Hepatocyte (in vitro differentiated cells): ENCODE measurements around the gene MAB21L3. TPM values are rescaled to one million over a fixed set of nuclear protein-coding genes. Genes with fewer than 3 reads are reported as not detected.

ENCODE experiments used
- DNase-seq: peaks from one replicate; pipeline ENCODE4 v3.0.0-alpha.2; 2016; ENCODE audit warnings: low spot score
- H2AFZ ChIP-seq: fragments of 200-600 bp; sonication (generic); 2 replicates; pipeline ENCODE4 v1.6.0; 2016; ENCODE audit warnings: antibody characterized with exemption, mild to moderate bottlenecking
- H3K27ac ChIP-seq: fragments of 200-600 bp; sonication (generic); 2 replicates; pipeline ENCODE4 v1.5.1; 2016; ENCODE audit warnings: mild to moderate bottlenecking
- H3K27me3 ChIP-seq: fragments of 200-600 bp; sonication (generic); 2 replicates; pipeline ENCODE4 v1.6.1; 2016
- H3K36me3 ChIP-seq: fragments of 200-600 bp; sonication (generic); replicated peaks from 2 replicates; pipeline ENCODE4 v1.5.1; 2016; ENCODE audit warnings: low read depth; ENCODE audit not compliant: insufficient read depth
- H3K4me1 ChIP-seq: fragments of 200-600 bp; sonication (generic); 2 replicates; pipeline ENCODE4 v1.5.1; 2016; ENCODE audit warnings: mild to moderate bottlenecking, moderate library complexity; ENCODE audit not compliant: insufficient read depth
- H3K4me2 ChIP-seq: fragments of 200-600 bp; sonication (generic); 2 replicates; pipeline ENCODE4 v1.6.0; 2016
- H3K4me3 ChIP-seq: fragments of 200-600 bp; sonication (generic); 2 replicates; pipeline ENCODE4 v1.5.1; 2016; ENCODE audit warnings: mild to moderate bottlenecking
- H3K79me2 ChIP-seq: fragments of 200-600 bp; sonication (generic); 2 replicates; pipeline ENCODE4 v1.6.0; 2017; ENCODE audit warnings: mild to moderate bottlenecking
- H3K9me2 ChIP-seq: fragments of 200-600 bp; sonication (generic); replicated peaks from 2 replicates; pipeline ENCODE4 v1.6.0; 2017; ENCODE audit warnings: mild to moderate bottlenecking; ENCODE audit not compliant: insufficient read depth
- H3K9me3 ChIP-seq: fragments of 200-600 bp; sonication (generic); 2 replicates; pipeline ENCODE4 v1.5.1; 2016; ENCODE audit warnings: low read depth, mild to moderate bottlenecking
- H4K20me1 ChIP-seq: fragments of 200-600 bp; sonication (generic); 2 replicates; pipeline ENCODE4 v1.6.0; 2016; ENCODE audit warnings: mild to moderate bottlenecking; ENCODE audit not compliant: insufficient read depth, poor library complexity, severe bottlenecking
- EZH2 ChIP-seq: fragments of 200-600 bp; sonication (generic); IDR thresholded peaks from 2 replicates; pipeline ENCODE4 v1.6.1; 2016; ENCODE audit warnings: antibody characterized with exemption, mild to moderate bottlenecking, borderline replicate concordance
- EZH2phosphoT487 ChIP-seq: fragments of 200-600 bp; sonication (generic); IDR thresholded peaks from one replicate; pipeline ENCODE4 v1.6.1; 2018; ENCODE audit warnings: antibody characterized with exemption, mild to moderate bottlenecking, low read depth, moderate library complexity; ENCODE audit not compliant: unreplicated experiment, severe bottlenecking
- WGBS: methylation state at CpG from one replicate; pipeline ENCODE4 v1.1.6; 2016; ENCODE audit warnings: low lambda C conversion rate; ENCODE audit errors: missing lambda C conversion rate; 5-methylcytosine and 5-hydroxymethylcytosine counted together
- polyA plus RNA-seq: library from polyadenylated mRNA; unstranded; fragments of >200 nt; fragmentation: Nextera tagmentation; extraction: Ambion mirVana; gene quantifications from 2 replicates; pipeline ENCODE4 v1.2.1, GENCODE V29; 2016
- total RNA-seq: library from RNA; depleted of rRNA; stranded (reverse); fragments of >200 nt; gene quantifications from 2 replicates; pipeline ENCODE4 v1.2.3, GENCODE V29; 2014
- TF ChIP-seq, protein P1 (sequence below): fragments of 200-600 bp; sonication (generic); IDR thresholded peaks from 2 replicates; pipeline ENCODE4 v1.5.1; 2016; ENCODE audit warnings: antibody characterized with exemption, mild to moderate bottlenecking; ENCODE audit not compliant: poor library complexity

The MAB21L3 gene
- total and polyA plus RNA-seq, 2 experiments from 2014 or later = 0.47 to 0.74 TPM

DNA sequence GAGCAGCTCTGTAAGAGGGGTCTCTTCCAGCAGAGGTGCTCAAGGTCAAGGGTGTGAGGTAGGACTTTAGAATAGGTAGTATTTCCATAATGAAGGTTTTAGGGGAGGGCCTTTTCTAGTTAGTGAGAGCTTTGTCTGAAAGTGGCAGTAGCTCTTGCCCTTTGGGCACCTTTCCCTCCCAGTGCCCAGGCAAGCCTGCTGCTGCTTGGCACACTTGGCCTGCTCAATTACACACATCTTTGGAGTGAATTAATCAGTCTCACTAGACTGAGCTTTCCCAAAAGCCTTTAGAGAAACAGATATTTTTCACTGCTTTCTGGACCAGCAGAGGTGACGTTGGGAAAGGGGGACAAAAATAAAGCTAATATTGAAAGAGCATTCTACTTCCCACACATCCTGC lies 48.0 kb downstream of the MAB21L3 start:
- Histone ChIP-seq H3K27me3 (no peaks in the 10 kb centered on the region), H3K4me1 (peaks cover under 1% of the 10 kb centered on the region), H3K36me3 (no peaks in the 10 kb centered on the region), H3K4me3 (no peak overlapping the region), H2AFZ (no peak overlapping the region), H3K79me2 (no peaks in the 10 kb centered on the region), H3K9me3 (no peaks in the 10 kb centered on the region), H3K27ac (no peak overlapping the region), H3K9me2 (no peaks in the 10 kb centered on the region), H3K4me2 (no peak overlapping the region), H4K20me1 (no peaks in the 10 kb centered on the region)
- no peak for DNase-seq
- WGBS = 93% methylated on average over 1 of the region's 1 CpG
- TF ChIP-seq EZH2phosphoT487 = no peak
- no peak for TF ChIP-seq EZH2
- TF ChIP-seq, protein P1, sequence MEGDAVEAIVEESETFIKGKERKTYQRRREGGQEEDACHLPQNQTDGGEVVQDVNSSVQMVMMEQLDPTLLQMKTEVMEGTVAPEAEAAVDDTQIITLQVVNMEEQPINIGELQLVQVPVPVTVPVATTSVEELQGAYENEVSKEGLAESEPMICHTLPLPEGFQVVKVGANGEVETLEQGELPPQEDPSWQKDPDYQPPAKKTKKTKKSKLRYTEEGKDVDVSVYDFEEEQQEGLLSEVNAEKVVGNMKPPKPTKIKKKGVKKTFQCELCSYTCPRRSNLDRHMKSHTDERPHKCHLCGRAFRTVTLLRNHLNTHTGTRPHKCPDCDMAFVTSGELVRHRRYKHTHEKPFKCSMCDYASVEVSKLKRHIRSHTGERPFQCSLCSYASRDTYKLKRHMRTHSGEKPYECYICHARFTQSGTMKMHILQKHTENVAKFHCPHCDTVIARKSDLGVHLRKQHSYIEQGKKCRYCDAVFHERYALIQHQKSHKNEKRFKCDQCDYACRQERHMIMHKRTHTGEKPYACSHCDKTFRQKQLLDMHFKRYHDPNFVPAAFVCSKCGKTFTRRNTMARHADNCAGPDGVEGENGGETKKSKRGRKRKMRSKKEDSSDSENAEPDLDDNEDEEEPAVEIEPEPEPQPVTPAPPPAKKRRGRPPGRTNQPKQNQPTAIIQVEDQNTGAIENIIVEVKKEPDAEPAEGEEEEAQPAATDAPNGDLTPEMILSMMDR = no peak

DNA sequence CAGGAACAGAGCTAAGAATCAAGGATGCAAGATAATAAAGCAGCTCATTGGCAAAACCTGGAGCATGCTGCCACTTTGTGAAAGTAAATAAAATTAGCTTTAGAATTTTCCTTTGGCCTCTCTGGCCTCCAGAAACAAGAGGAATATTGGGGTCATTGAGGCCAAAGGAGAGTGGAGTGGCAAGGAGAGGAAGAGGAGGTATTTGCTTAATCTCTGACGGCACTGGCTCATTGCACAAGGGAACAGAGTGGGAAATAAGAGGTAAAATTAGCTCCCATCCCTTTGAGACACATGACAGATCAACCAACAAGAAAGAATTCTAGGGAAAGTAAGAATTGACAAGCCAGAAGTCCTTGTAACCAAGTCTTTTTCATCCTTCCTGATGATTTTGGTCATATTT lies 48.4 kb downstream of the MAB21L3 start:
- no peaks in the 10 kb centered on the region for H3K9me2 ChIP-seq
- no peaks in the 10 kb centered on the region for H3K4me1 ChIP-seq
- no peaks in the 10 kb centered on the region for H4K20me1 ChIP-seq
- H3K9me3 ChIP-seq = no peaks in the 10 kb centered on the region
- H3K27me3 ChIP-seq = no peaks in the 10 kb centered on the region
- H3K4me3 ChIP-seq = no peak overlapping the region
- no peak overlapping the region for H2AFZ ChIP-seq
- DNase-seq = no peak
- TF ChIP-seq EZH2phosphoT487 (no peak), EZH2 (no peak)
- TF ChIP-seq, protein P1 = no peak
- H3K79me2 ChIP-seq = no peaks in the 10 kb centered on the region
- no peak overlapping the region for H3K4me2 ChIP-seq
- 79% methylated on average over 1 of the region's 1 CpG for WGBS
- no peak overlapping the region for H3K27ac ChIP-seq
- no peaks in the 10 kb centered on the region for H3K36me3 ChIP-seq

DNA sequence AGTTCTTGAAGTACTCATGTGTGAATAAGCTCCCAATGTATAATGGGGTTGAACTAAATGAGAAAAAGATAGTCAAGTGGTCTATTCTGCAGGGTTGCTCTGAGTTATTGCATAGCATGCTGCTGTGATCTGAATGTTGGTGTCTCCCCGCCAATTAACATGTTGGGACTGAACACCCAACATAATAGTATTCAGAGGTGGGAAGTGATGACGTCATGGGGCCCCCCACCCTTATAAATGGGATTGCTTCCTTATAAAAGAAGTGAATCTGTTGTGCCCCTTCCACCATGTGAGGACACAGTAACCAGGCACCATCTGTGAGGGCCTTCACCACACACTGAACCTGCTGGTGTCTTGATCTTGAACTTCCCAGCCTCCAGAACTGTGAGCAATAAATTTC lies 50.2 kb downstream of the MAB21L3 start:
- Histone ChIP-seq H2AFZ (no peak overlapping the region), H3K27me3 (no peaks in the 10 kb centered on the region), H3K27ac (no peak overlapping the region), H3K9me2 (no peaks in the 10 kb centered on the region), H3K4me2 (no peak overlapping the region), H3K9me3 (no peaks in the 10 kb centered on the region), H4K20me1 (no peaks in the 10 kb centered on the region), H3K79me2 (no peaks in the 10 kb centered on the region), H3K36me3 (no peaks in the 10 kb centered on the region), H3K4me1 (no peaks in the 10 kb centered on the region), H3K4me3 (no peak overlapping the region)
- WGBS = 76% methylated on average over 2 of the region's 2 CpGs
- no peak for DNase-seq
- no peak for TF ChIP-seq EZH2
- TF ChIP-seq, protein P1 = no peak
- no peak for TF ChIP-seq EZH2phosphoT487

- Histone ChIP-seq H3K9me3 (no peaks in the 10 kb centered on the region), H3K27ac (no peak overlapping the region), H2AFZ (no peak overlapping the region), H3K4me1 (no peaks in the 10 kb centered on the region), H3K79me2 (no peaks in the 10 kb centered on the region), H3K4me2 (no peak overlapping the region), H3K36me3 (no peaks in the 10 kb centered on the region), H4K20me1 (no peaks in the 10 kb centered on the region), H3K9me2 (no peaks in the 10 kb centered on the region), H3K4me3 (no peak overlapping the region), H3K27me3 (no peaks in the 10 kb centered on the region)
- no peak for DNase-seq
- TF ChIP-seq EZH2phosphoT487 (no peak), EZH2 (no peak)
- TF ChIP-seq, protein P1 = no peak
Measured at GRCh38 chr1:116161877-116162390, 50.7 kb downstream of the MAB21L3 start.
